ENCODE measurements around the gene DACH1.

Gene DACH1

GRCh38 chr13:71712988-71713653 is 153.9 kb downstream of the DACH1 start:
- Histone ChIP-seq H3K4me3 (ENCODE audit: low read depth, low read length) (no peak overlapping the region), H3K9me3 (ENCODE audit: control insufficient read depth, insufficient read depth, low read depth, low read length) (no peaks in the 10 kb centered on the region), H3K4me1 (ENCODE audit: control insufficient read depth, insufficient read depth, low read length) (no peaks in the 10 kb centered on the region; the same call in 1 of the 2 replicates), H3K27ac (ENCODE audit: extremely low read depth, low read depth, low read length) (no peak overlapping the region), H3K36me3 (ENCODE audit: control insufficient read depth in 2 of 2, insufficient read depth in 1 of 2, low read length in 2 of 2) (no peaks in the 10 kb centered on the region)
- CTCF ChIA-PET = no interaction called here
- POLR2A ChIA-PET = no interaction called here
- TF ChIP-seq TRIM28 (IDR thresholded peaks at IDR 0.05; ENCODE audit: borderline replicate concordance, low read length) (0 out of 2 replicates have a peak, but pooled peaks have one; percentile 39), PRDM1 (tag by site-specific recombination; IDR thresholded peaks at IDR 0.05) (peak; percentile 50; the same call in 1 of the 2 replicates), SCRT2 (tag by site-specific recombination; IDR thresholded peaks at IDR 0.05) (no peak), ZNF121 (tag by site-specific recombination; IDR thresholded peaks at IDR 0.05) (no peak)

GRCh38 chr13:71704656-71705055 is 162.3 kb downstream of the DACH1 start:
- ChIA-PET CTCF (no interaction called here), POLR2A (no interaction called here)
- Histone ChIP-seq H3K4me1 (ENCODE audit: control insufficient read depth, insufficient read depth, low read length) (no peaks in the 10 kb centered on the region), H3K36me3 (ENCODE audit: control insufficient read depth in 2 of 2, insufficient read depth in 1 of 2, low read length in 2 of 2) (no peaks in the 10 kb centered on the region), H3K27ac (ENCODE audit: extremely low read depth, low read depth, low read length) (no peak overlapping the region), H3K9me3 (ENCODE audit: control insufficient read depth, insufficient read depth, low read depth, low read length) (no peaks in the 10 kb centered on the region), H3K4me3 (ENCODE audit: low read depth, low read length) (no peak overlapping the region)
- TF ChIP-seq AEBP2 (tag by site-specific recombination; IDR thresholded peaks at IDR 0.05; ENCODE audit: borderline replicate concordance) = no peak
- no peak for TF ChIP-seq ZBTB17 (tag by site-specific recombination; IDR thresholded peaks at IDR 0.05)
- TF ChIP-seq ZNF600 (tag by site-specific recombination; IDR thresholded peaks at IDR 0.05) = no peak
- TF ChIP-seq ZNF292 (tag by site-specific recombination; IDR thresholded peaks at IDR 0.05; ENCODE audit: borderline replicate concordance, low read depth) = no peak
- TF ChIP-seq KLF17 (tag by site-specific recombination; IDR thresholded peaks at IDR 0.05) = no peak
- TF ChIP-seq ZNF37A (tag by site-specific recombination; IDR thresholded peaks at IDR 0.05) = no peak
- TF ChIP-seq ZNF133 (tag by site-specific recombination; IDR thresholded peaks at IDR 0.05) = no peak
- TF ChIP-seq ZBTB26 (tag by site-specific recombination; optimal IDR thresholded peaks at IDR 0.05) = no peak
- TF ChIP-seq ZNF350 (tag by site-specific recombination; IDR thresholded peaks at IDR 0.05) = no peak
- TF ChIP-seq ZNF416 (tag by site-specific recombination; IDR thresholded peaks at IDR 0.05) = no peak
- no peak for TF ChIP-seq ZFP37 (tag by site-specific recombination; IDR thresholded peaks at IDR 0.05)
- no peak for TF ChIP-seq KLF1 (tag by site-specific recombination; IDR thresholded peaks at IDR 0.05)

- no peak for TF ChIP-seq SP7 (tag by site-specific recombination; IDR thresholded peaks at IDR 0.05)
- H3K36me3 ChIP-seq (ENCODE audit: control insufficient read depth in 2 of 2, insufficient read depth in 1 of 2, low read length in 2 of 2) = no peaks in the 10 kb centered on the region
- H3K27ac ChIP-seq (ENCODE audit: extremely low read depth, low read depth, low read length) = no peak overlapping the region
- ChIA-PET CTCF (no interaction called here), POLR2A (no interaction called here)
- no peaks in the 10 kb centered on the region for H3K4me1 ChIP-seq (ENCODE audit: control insufficient read depth, insufficient read depth, low read length)
- no peaks in the 10 kb centered on the region for H3K9me3 ChIP-seq (ENCODE audit: control insufficient read depth, insufficient read depth, low read depth, low read length)
- H3K4me3 ChIP-seq (ENCODE audit: low read depth, low read length) = no peak overlapping the region
These were observed 163.9 kb downstream of the DACH1 start for GRCh38 chr13:71703138-71703537.
